ENCODE measurements around the gene HDAC9.

GRCh38 chr7:18877874-18878273, 382.3 kb downstream of the HDAC9 start:
- TF ChIP-seq CTCF (IDR thresholded peaks at IDR 0.05), result no peak
- TF ChIP-seq POLR2A (IDR thresholded peaks at IDR 0.05), result no peak
